Neuronal stem cell (in vitro differentiated cells): ENCODE results near the gene KPNB1.

Experiments used
- DNase-seq: peaks from one replicate; pipeline ENCODE4 v3.0.0-alpha.2; 2013; ENCODE audit warnings: low spot score
- H2AFZ ChIP-seq: one replicate; pipeline ENCODE4 v1.6.1; 2013; ENCODE audit warnings: mild to moderate bottlenecking, low read length, inconsistent platforms
- H2AK5ac ChIP-seq: 2 replicates; pipeline ENCODE4 v1.6.1; 2013; ENCODE audit warnings: low read depth, mild to moderate bottlenecking, inconsistent platforms, low read length, moderate library complexity, mixed read lengths
- H2BK120ac ChIP-seq: 2 replicates; pipeline ENCODE4 v1.6.1; 2013; ENCODE audit warnings: low read depth, mild to moderate bottlenecking, inconsistent platforms, low read length, moderate library complexity, mixed read lengths
- H2BK12ac ChIP-seq: one replicate; pipeline ENCODE4 v1.6.1; 2013; ENCODE audit warnings: low read length, inconsistent platforms
- H2BK15ac ChIP-seq: 2 replicates; pipeline ENCODE4 v1.6.1; 2013; ENCODE audit warnings: mild to moderate bottlenecking, low read length, inconsistent platforms, mixed read lengths
- H2BK5ac ChIP-seq: one replicate; pipeline ENCODE4 v1.6.1; 2013; ENCODE audit warnings: inconsistent platforms, mild to moderate bottlenecking, low read length, moderate library complexity
- H3K14ac ChIP-seq: one replicate; pipeline ENCODE4 v1.6.1; 2013; ENCODE audit warnings: low read length, inconsistent platforms
- H3K18ac ChIP-seq: 2 replicates; pipeline ENCODE4 v1.6.1; 2013; ENCODE audit warnings: low read length, inconsistent platforms
- H3K23ac ChIP-seq: 2 replicates; pipeline ENCODE4 v1.6.1; 2013; ENCODE audit warnings: low read depth, mild to moderate bottlenecking, mixed read lengths, low read length, inconsistent platforms; ENCODE audit not compliant: poor library complexity
- H3K27ac ChIP-seq: replicated peaks from 3 replicates; pipeline ENCODE4 v1.5.1; 2013; ENCODE audit warnings: low read length, inconsistent platforms
- H3K27me3 ChIP-seq, 3 experiments: 2 replicates each; pipeline ENCODE4 v1.6.1; 2013; ENCODE audit warnings: low read length in 3 of 3, mild to moderate bottlenecking in 2 of 3, inconsistent platforms in 1 of 3, low read depth in 1 of 3, mixed read lengths in 1 of 3, moderate library complexity in 1 of 3; ENCODE audit not compliant: control insufficient read depth in 3 of 3, insufficient read depth in 3 of 3
- H3K36me3 ChIP-seq, 2 donors: replicated peaks in 1 of 2; 2 replicates each; pipeline ENCODE4 v1.6.1; 2013; ENCODE audit warnings: low read length in 2 of 2; ENCODE audit not compliant: control insufficient read depth in 2 of 2, insufficient read depth in 2 of 2
- H3K4ac ChIP-seq: 2 replicates; pipeline ENCODE4 v1.6.1; 2013; ENCODE audit warnings: inconsistent platforms, mild to moderate bottlenecking, low read length, moderate library complexity
- H3K4me1 ChIP-seq, 2 donors: 1 replicate in 1 of 2; 2 replicates in 1 of 2; pipeline ENCODE4 v1.6.1; 2013; ENCODE audit warnings: low read length in 2 of 2, low read depth in 1 of 2; ENCODE audit not compliant: control insufficient read depth in 2 of 2, insufficient read depth in 1 of 2
- H3K4me2 ChIP-seq: one replicate; pipeline ENCODE4 v1.6.1; 2013; ENCODE audit warnings: mild to moderate bottlenecking, low read length, inconsistent platforms; ENCODE audit not compliant: insufficient read depth, poor library complexity, severe bottlenecking
- H3K4me3 ChIP-seq, 2 donors: 2 replicates each; pipeline ENCODE4 v1.5.1; 2013; ENCODE audit warnings: low read length in 2 of 2, mild to moderate bottlenecking in 2 of 2, inconsistent platforms in 1 of 2, moderate library complexity in 1 of 2
- H3K79me1 ChIP-seq: one replicate; pipeline ENCODE4 v1.6.1; 2013; ENCODE audit warnings: low read depth, mild to moderate bottlenecking, inconsistent platforms, low read length, moderate library complexity
- H3K9ac ChIP-seq: one replicate; pipeline ENCODE4 v1.6.1; 2013; ENCODE audit warnings: mild to moderate bottlenecking, low read depth, low read length, inconsistent platforms; ENCODE audit not compliant: poor library complexity
- H3K9me3 ChIP-seq, 2 donors: replicated peaks in 1 of 2; 2 replicates each; pipeline versions ENCODE3 to v1.6.1; 2013; ENCODE audit warnings: low read length in 2 of 2, mild to moderate bottlenecking in 2 of 2, inconsistent platforms in 1 of 2, low read depth in 1 of 2, mixed read lengths in 1 of 2, moderate library complexity in 1 of 2; ENCODE audit not compliant: control insufficient read depth in 2 of 2, insufficient read depth in 1 of 2
- H4K8ac ChIP-seq: one replicate; pipeline ENCODE4 v1.6.1; 2013; ENCODE audit warnings: low read depth, mild to moderate bottlenecking, inconsistent platforms, low read length, moderate library complexity
- H4K91ac ChIP-seq: one replicate; pipeline ENCODE4 v1.6.1; 2013; ENCODE audit warnings: low read length, low read depth, mild to moderate bottlenecking, inconsistent platforms; ENCODE audit not compliant: poor library complexity
- WGBS, 2 donors: extraction: QIAGEN DNeasy Blood & Tissue Kit; methylation state at CpG; one replicate each; pipeline ENCODE4 v1.1.7; 2013; ENCODE audit warnings: missing lambda C conversion rate in 2 of 2, mixed read lengths in 1 of 2; ENCODE audit not compliant: insufficient read length in 2 of 2, insufficient replicate concordance in 1 of 2; ENCODE audit errors: extremely low coverage in 2 of 2; 5-methylcytosine and 5-hydroxymethylcytosine counted together

KPNB1 gene

GRCh38 chr17:47670064-47670463, 20.3 kb downstream of the KPNB1 start:
- no peak overlapping the region for H2AK5ac ChIP-seq
- H3K27ac ChIP-seq = no peak overlapping the region
- H3K4me1 ChIP-seq = peaks cover 0 to 2% of the 10 kb centered on the region in 2 donors
- no peak for DNase-seq
- no peak overlapping the region for H3K14ac ChIP-seq
- H3K27me3 ChIP-seq = no peaks in the 10 kb centered on the region
- no peak overlapping the region for H3K9ac ChIP-seq
- H4K8ac ChIP-seq = no peak overlapping the region
- H3K23ac ChIP-seq = no peak overlapping the region
- H3K36me3 ChIP-seq = peaks cover 53 to 98% of the 10 kb centered on the region in 2 donors
- H4K91ac ChIP-seq = no peak overlapping the region
- H2BK15ac ChIP-seq = no peak overlapping the region
- no peak overlapping the region for H2BK120ac ChIP-seq
- WGBS, 2 donors = no CpG with 5 or more reads among the region's 1 CpG
- H3K4ac ChIP-seq = no peak overlapping the region
- no peak overlapping the region for H2BK5ac ChIP-seq
- no peak overlapping the region for H2AFZ ChIP-seq
- no peaks in the 10 kb centered on the region for H3K9me3 ChIP-seq
- no peak overlapping the region for H3K4me2 ChIP-seq
- H2BK12ac ChIP-seq = no peak overlapping the region
- no peak overlapping the region for H3K4me3 ChIP-seq
- no peak overlapping the region for H3K18ac ChIP-seq
- H3K79me1 ChIP-seq = peaks cover 3% of the 10 kb centered on the region

GRCh38 chr17:47674499-47674898, 24.8 kb downstream of the KPNB1 start:
- no peak overlapping the region for H3K27ac ChIP-seq
- H3K18ac ChIP-seq = no peak overlapping the region
- H3K4me1 ChIP-seq = no peaks in the 10 kb centered on the region
- no peaks in the 10 kb centered on the region for H3K9me3 ChIP-seq
- no peak overlapping the region for H3K4me2 ChIP-seq
- no peak for DNase-seq
- no peak overlapping the region for H3K23ac ChIP-seq
- WGBS, 2 donors = no CpG with 5 or more reads among the region's 4 CpGs
- no peak overlapping the region for H2BK15ac ChIP-seq
- H4K8ac ChIP-seq = no peak overlapping the region
- H3K14ac ChIP-seq = no peak overlapping the region
- no peak overlapping the region for H3K9ac ChIP-seq
- no peak overlapping the region for H4K91ac ChIP-seq
- no peak overlapping the region for H2BK5ac ChIP-seq
- H2BK12ac ChIP-seq = no peak overlapping the region
- no peaks in the 10 kb centered on the region for H3K79me1 ChIP-seq
- peaks cover 62 to 100% of the 10 kb centered on the region in 2 donors for H3K36me3 ChIP-seq
- no peaks in the 10 kb centered on the region for H3K27me3 ChIP-seq
- H2AFZ ChIP-seq = no peak overlapping the region
- no peak overlapping the region for H2AK5ac ChIP-seq
- H3K4ac ChIP-seq = no peak overlapping the region
- no peak overlapping the region for H2BK120ac ChIP-seq
- no peak overlapping the region for H3K4me3 ChIP-seq

GRCh38 chr17:47675380-47676198, 25.9 kb downstream of the KPNB1 start:
- Histone ChIP-seq H3K27me3 (no peaks in the 10 kb centered on the region), H2BK15ac (no peak overlapping the region), H3K4me3 (no peak overlapping the region), H3K27ac (no peak overlapping the region), H2BK120ac (no peak overlapping the region), H2BK5ac (no peak overlapping the region), H2BK12ac (no peak overlapping the region), H3K23ac (no peak overlapping the region), H2AFZ (no peak overlapping the region), H3K18ac (no peak overlapping the region), H3K9ac (no peak overlapping the region), H2AK5ac (no peak overlapping the region), H3K14ac (no peak overlapping the region), H3K4me1 (no peaks in the 10 kb centered on the region), H3K79me1 (no peaks in the 10 kb centered on the region), H4K91ac (no peak overlapping the region), H3K9me3 (no peaks in the 10 kb centered on the region), H3K4ac (no peak overlapping the region), H3K36me3 (peaks cover 61 to 100% of the 10 kb centered on the region in 2 donors), H3K4me2 (no peak overlapping the region), H4K8ac (no peak overlapping the region)
- WGBS, 2 donors = no CpG with 5 or more reads among the region's 2 CpGs
- DNase-seq = no peak

GRCh38 chr17:47676199-47676472, 26.4 kb downstream of the KPNB1 start:
- no peak overlapping the region for H4K8ac ChIP-seq
- no peak overlapping the region for H3K4me2 ChIP-seq
- no peak overlapping the region for H3K18ac ChIP-seq
- H2BK12ac ChIP-seq = no peak overlapping the region
- no peak overlapping the region for H3K14ac ChIP-seq
- no peak overlapping the region for H2BK15ac ChIP-seq
- no peaks in the 10 kb centered on the region for H3K4me1 ChIP-seq
- no peaks in the 10 kb centered on the region for H3K27me3 ChIP-seq
- H3K27ac ChIP-seq = no peak overlapping the region
- whole genome bisulfite sequencing, 2 donors = no CpG with 5 or more reads among the region's 4 CpGs
- no peaks in the 10 kb centered on the region for H3K9me3 ChIP-seq
- no peak for DNase-seq
- H3K4ac ChIP-seq = no peak overlapping the region
- no peak overlapping the region for H3K9ac ChIP-seq
- H2AK5ac ChIP-seq = no peak overlapping the region
- H4K91ac ChIP-seq = no peak overlapping the region
- no peak overlapping the region for H2BK5ac ChIP-seq
- H3K36me3 ChIP-seq = peaks cover 62 to 100% of the 10 kb centered on the region in 2 donors
- H3K79me1 ChIP-seq = no peaks in the 10 kb centered on the region
- H2BK120ac ChIP-seq = no peak overlapping the region
- H3K23ac ChIP-seq = no peak overlapping the region
- H2AFZ ChIP-seq = no peak overlapping the region
- no peak overlapping the region for H3K4me3 ChIP-seq
